ENCODE data around the gene TP53BP2.

GRCh38 chr1:223763881-223764280, 81.9 kb downstream of the TP53BP2 start:
- TF ChIP-seq CTCF (IDR thresholded peaks at IDR 0.05; ENCODE audit: poor library complexity, severe bottlenecking) = no peak
- no peak for TF ChIP-seq POLR2AphosphoS5 (IDR thresholded peaks at IDR 0.05)

Measured in neural cell (in vitro differentiated cells).